HepG2 (cell line): ENCODE measurements around the gene OR13C3. TPM values are rescaled to one million over a fixed set of nuclear protein-coding genes. Genes with fewer than 3 reads are reported as not detected.

Source experiments
- ATAC-seq: fragments of 200-7000 bp; cut with Tn5 transposase; 3 replicates; pipeline ENCODE4 v1.9.1; 2020; ENCODE audit warnings: mild to moderate bottlenecking, moderate library complexity
- BruUV-seq: library from RNA; stranded (reverse); fragments of 400-500 nt; replicated peaks from 2 replicates; lab custom pipeline; 2021; lab: Mats Ljungman, UMichigan
- CTCF ChIA-PET: fragments of 300-600 bp; formaldehyde crosslinking; extraction: SDS; loops from one replicate; lab custom pipeline; 2021; ENCODE audit warnings: low total read pairs, inconsistent platforms, low intra/inter-chr PET ratio; lab: Yijun Ruan, JAX
- POLR2A ChIA-PET: fragments of 350-600 bp; sonication (Branson Sonifier 250); formaldehyde crosslinking; loops from one replicate; lab custom pipeline; 2020; ENCODE audit warnings: antibody characterized with exemption, inconsistent platforms; lab: Yijun Ruan, JAX
- DNase-seq: peaks from one replicate; pipeline ENCODE4 v3.0.0-alpha.2; 2015; ENCODE audit warnings: low spot score
- FAIRE-seq: peaks from 3 replicates; lab custom pipeline; 2011; peaks lifted over from hg19 to GRCh38; lab: Jason Lieb, UNC
- H2AFZ ChIP-seq: one replicate; pipeline ENCODE4 v1.6.1; 2011; ENCODE audit warnings: low read length, inconsistent platforms
- H3K27ac ChIP-seq: fragments of 300-600 bp; 3 replicates; pipeline ENCODE4 v1.8.0; 2011; ENCODE audit warnings: mixed run types, mild to moderate bottlenecking, mixed read lengths, low read length, inconsistent platforms; ENCODE audit not compliant: insufficient read depth; ENCODE audit errors: extremely low read length
- H3K27me3 ChIP-seq, 2 experiments: fragments of 200-600 bp in 1 of 2; 2 replicates in 1 of 2; 3 replicates in 1 of 2; pipeline versions ENCODE4 v1.6.0 to v1.8.0; 2011; ENCODE audit warnings: low read length in 2 of 2, mild to moderate bottlenecking in 2 of 2, moderate library complexity in 2 of 2, inconsistent platforms in 1 of 2; ENCODE audit not compliant: insufficient read depth in 2 of 2, control insufficient read depth in 1 of 2
- H3K36me3 ChIP-seq, 2 experiments: fragments of 200-600 bp in 1 of 2; replicated peaks in 1 of 2; 2 replicates in 1 of 2; 3 replicates in 1 of 2; pipeline versions ENCODE4 v1.5.1 to v1.8.0; 2011; ENCODE audit warnings: low read length in 2 of 2, inconsistent platforms in 1 of 2; ENCODE audit not compliant: insufficient read depth in 2 of 2, control insufficient read depth in 1 of 2
- H3K4me1 ChIP-seq: 2 replicates; pipeline ENCODE4 v1.5.1; 2012; ENCODE audit warnings: low read length, inconsistent platforms; ENCODE audit not compliant: insufficient read depth
- H3K4me2 ChIP-seq: 2 replicates; pipeline ENCODE4 v1.6.0; 2011; ENCODE audit warnings: low read depth, low read length, inconsistent platforms
- H3K4me3 ChIP-seq, 3 experiments: fragments of 200-600 bp in 1 of 3; sonication (generic), shearing (Covaris generic) in 1 of 3; replicated peaks in 1 of 3; 2 replicates each; pipeline ENCODE4 v1.5.1; 2011 to 2016; ENCODE audit warnings: low read length in 3 of 3, inconsistent platforms in 2 of 3, low read depth in 2 of 3, mild to moderate bottlenecking in 2 of 3, control low read depth in 1 of 3, mixed read lengths in 1 of 3; ENCODE audit not compliant: insufficient read depth in 1 of 3
- H3K79me2 ChIP-seq: one replicate; pipeline ENCODE4 v1.6.1; 2011; ENCODE audit warnings: low read length, inconsistent platforms; ENCODE audit not compliant: insufficient read depth
- H3K9ac ChIP-seq: 2 replicates; pipeline ENCODE4 v1.6.0; 2011; ENCODE audit warnings: mild to moderate bottlenecking, low read depth, low read length, inconsistent platforms; ENCODE audit not compliant: insufficient read depth
- H3K9me3 ChIP-seq: 2 replicates; pipeline ENCODE4 v1.5.1; 2012; ENCODE audit warnings: mild to moderate bottlenecking, low read length
- H4K20me1 ChIP-seq: 2 replicates; pipeline ENCODE4 v1.6.0; 2011; ENCODE audit warnings: inconsistent platforms, mild to moderate bottlenecking, low read length, moderate library complexity; ENCODE audit not compliant: insufficient read depth
- CENPX ChIP-seq: sonication (generic); formaldehyde crosslinking; IDR thresholded peaks from 2 replicates; pipeline ENCODE4 v1.9.0; 2021; ENCODE audit warnings: mild to moderate bottlenecking, missing genetic modification reagents, moderate library complexity
- FOXA1 ChIP-seq, 2 experiments: fragments of 450-650 bp in 1 of 2; sonication (generic) in 1 of 2; formaldehyde crosslinking in 1 of 2; IDR thresholded peaks; 2 replicates each; pipeline versions ENCODE4 v1.4.0 to v1.6.1; 2016 to 2020; ENCODE audit warnings: missing genetic modification reagents in 1 of 2
- MNT ChIP-seq: fragments of 450-650 bp; IDR thresholded peaks from 2 replicates; pipeline ENCODE4 v1.6.1; 2016
- NCOA1 ChIP-seq: sonication (generic); formaldehyde crosslinking; IDR thresholded peaks from 2 replicates; pipeline ENCODE4 v1.9.0; 2021; ENCODE audit warnings: missing genetic modification reagents
- NFE2L2 ChIP-seq: fragments of 150-350 bp; IDR thresholded peaks from 2 replicates; pipeline ENCODE4 v1.6.1; 2014; ENCODE audit warnings: low read length
- RARG ChIP-seq: sonication (generic); formaldehyde crosslinking; IDR thresholded peaks from 2 replicates; pipeline ENCODE4 v1.4.0; 2020; ENCODE audit warnings: low read depth, mild to moderate bottlenecking, missing genetic modification reagents
- RFX1 ChIP-seq: fragments of 450-650 bp; IDR thresholded peaks from 2 replicates; pipeline ENCODE4 v1.6.1; 2017
- SRSF9 ChIP-seq: fragments of 200-400 bp; formaldehyde crosslinking; IDR thresholded peaks from 2 replicates; pipeline ENCODE4 v1.6.1; 2018; ENCODE audit warnings: borderline replicate concordance, mild to moderate bottlenecking, low read depth, low read length; ENCODE audit not compliant: insufficient read depth, poor library complexity, severe bottlenecking
- ZNF317 ChIP-seq: sonication (generic); formaldehyde crosslinking; IDR thresholded peaks from 2 replicates; pipeline ENCODE4 v1.5.0; 2020; ENCODE audit warnings: mild to moderate bottlenecking, missing genetic modification reagents
- ZNF552 ChIP-seq: sonication (generic); formaldehyde crosslinking; IDR thresholded peaks from 2 replicates; pipeline ENCODE4 v1.9.0; 2022; ENCODE audit warnings: missing genetic modification reagents, mild to moderate bottlenecking, borderline replicate concordance
- ZNF792 ChIP-seq: IDR thresholded peaks from 2 replicates; pipeline ENCODE4 v1.6.1; 2016
- WGBS: methylation state at CpG from one replicate; pipeline ENCODE4 v1.1.6; 2017; ENCODE audit warnings: low lambda C conversion rate; 5-methylcytosine and 5-hydroxymethylcytosine counted together
- in situ Hi-C: cut with HindIII; loops from 2 replicates; pipeline ENCODE4 v1.10.0; 2017; ENCODE audit warnings: low pct_unique_long_range_greater_than_20kb; ENCODE audit not compliant: extremely low pct_ligation_motif_present
- intact Hi-C: fragments of 100-400 bp; cut with micrococcal nuclease; formaldehyde crosslinking; loops from one replicate; pipeline ENCODE4 v1.10.0; 2022; ENCODE audit not compliant: unreplicated experiment
- polyA plus RNA-seq, 8 experiments: library from polyadenylated mRNA; depleted of rRNA in 3 of 8; stranded (reverse) in 7 of 8; unstranded in 1 of 8; fragments of >200 nt; fragmentation: Illumina TruSeq in 4 of 8; extraction: Trizol in 4 of 8; gene quantifications; 2 replicates each; pipeline versions ENCODE4 v1.2.1 to v1.2.3, GENCODE V29; 2011 to 2016; ENCODE audit warnings: low read depth in 4 of 8, missing spikeins in 1 of 8, mixed read lengths in 1 of 8; ENCODE audit not compliant: insufficient read depth in 1 of 8
- total RNA-seq, 5 experiments: library from RNA; depleted of rRNA; stranded (reverse); fragments of >200 nt; fragmentation: Illumina TruSeq; extraction: Trizol; gene quantifications; 2 replicates each; pipeline ENCODE4 v1.2.3, GENCODE V29; 2016; ENCODE audit warnings: low read depth in 1 of 5
- TF ChIP-seq, protein P1 (sequence below): sonication (generic); formaldehyde crosslinking; IDR thresholded peaks from 2 replicates; pipeline ENCODE4 v1.4.0; 2020; ENCODE audit warnings: mild to moderate bottlenecking, missing genetic modification reagents
- TF ChIP-seq, protein P2 (sequence below): sonication (generic); formaldehyde crosslinking; IDR thresholded peaks from 2 replicates; pipeline ENCODE4 v1.5.1; 2020; ENCODE audit warnings: mild to moderate bottlenecking, missing genetic modification reagents
- TF ChIP-seq, protein P3 (sequence below): sonication (generic); formaldehyde crosslinking; IDR thresholded peaks from 2 replicates; pipeline ENCODE4 v1.4.0; 2020; ENCODE audit warnings: missing genetic modification reagents
- TF ChIP-seq, protein P4 (sequence below): sonication (generic); formaldehyde crosslinking; IDR thresholded peaks from 2 replicates; pipeline ENCODE4 v1.4.0; 2020; ENCODE audit warnings: missing genetic modification reagents

OR13C3 gene
- total and polyA plus RNA-seq, 2 of the 13 experiments (the other 11 are each of a cell fraction or from before 2014, with no cell fraction given) = not detected

- no peak overlapping the region for H3K9ac ChIP-seq
- BruUV-seq = no TSS peak
- no peak for DNase-seq
- no peaks in the 10 kb centered on the region for H3K27me3 ChIP-seq
- POLR2A ChIA-PET = no interaction called here
- H3K4me3 ChIP-seq = no peak overlapping the region
- H3K79me2 ChIP-seq = no peaks in the 10 kb centered on the region
- no peak overlapping the region for H3K4me2 ChIP-seq
- no peak for ATAC-seq
- no peak for FAIRE-seq
- intact Hi-C loops (no loop called here), in situ Hi-C loops (no loop called here)
- H3K4me1 ChIP-seq = no peaks in the 10 kb centered on the region
- no peaks in the 10 kb centered on the region for H4K20me1 ChIP-seq
- WGBS = 3% methylated on average over 1 of the region's 1 CpG
- no peak overlapping the region for H3K27ac ChIP-seq
- no peaks in the 10 kb centered on the region for H3K9me3 ChIP-seq
- TF ChIP-seq NCOA1 (no peak), RARG (CRISPR knock-in tag) (no peak), RFX1 (no peak), FOXA1 (IDR thresholded peaks at IDR 0.05) (no peak), FOXA1 (CRISPR knock-in tag; IDR thresholded peaks at IDR 0.05) (no peak), ZNF792 (CRISPR knock-in tag) (no peak), ZNF552 (CRISPR knock-in tag) (no peak), CENPX (CRISPR knock-in tag) (no peak), SRSF9 (no peak), MNT (no peak), NFE2L2 (no peak), ZNF317 (CRISPR knock-in tag) (no peak)
- TF ChIP-seq, protein P1, sequence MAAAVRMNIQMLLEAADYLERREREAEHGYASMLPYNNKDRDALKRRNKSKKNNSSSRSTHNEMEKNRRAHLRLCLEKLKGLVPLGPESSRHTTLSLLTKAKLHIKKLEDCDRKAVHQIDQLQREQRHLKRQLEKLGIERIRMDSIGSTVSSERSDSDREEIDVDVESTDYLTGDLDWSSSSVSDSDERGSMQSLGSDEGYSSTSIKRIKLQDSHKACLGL (CRISPR knock-in tag) = no peak
- TF ChIP-seq, protein P2, sequence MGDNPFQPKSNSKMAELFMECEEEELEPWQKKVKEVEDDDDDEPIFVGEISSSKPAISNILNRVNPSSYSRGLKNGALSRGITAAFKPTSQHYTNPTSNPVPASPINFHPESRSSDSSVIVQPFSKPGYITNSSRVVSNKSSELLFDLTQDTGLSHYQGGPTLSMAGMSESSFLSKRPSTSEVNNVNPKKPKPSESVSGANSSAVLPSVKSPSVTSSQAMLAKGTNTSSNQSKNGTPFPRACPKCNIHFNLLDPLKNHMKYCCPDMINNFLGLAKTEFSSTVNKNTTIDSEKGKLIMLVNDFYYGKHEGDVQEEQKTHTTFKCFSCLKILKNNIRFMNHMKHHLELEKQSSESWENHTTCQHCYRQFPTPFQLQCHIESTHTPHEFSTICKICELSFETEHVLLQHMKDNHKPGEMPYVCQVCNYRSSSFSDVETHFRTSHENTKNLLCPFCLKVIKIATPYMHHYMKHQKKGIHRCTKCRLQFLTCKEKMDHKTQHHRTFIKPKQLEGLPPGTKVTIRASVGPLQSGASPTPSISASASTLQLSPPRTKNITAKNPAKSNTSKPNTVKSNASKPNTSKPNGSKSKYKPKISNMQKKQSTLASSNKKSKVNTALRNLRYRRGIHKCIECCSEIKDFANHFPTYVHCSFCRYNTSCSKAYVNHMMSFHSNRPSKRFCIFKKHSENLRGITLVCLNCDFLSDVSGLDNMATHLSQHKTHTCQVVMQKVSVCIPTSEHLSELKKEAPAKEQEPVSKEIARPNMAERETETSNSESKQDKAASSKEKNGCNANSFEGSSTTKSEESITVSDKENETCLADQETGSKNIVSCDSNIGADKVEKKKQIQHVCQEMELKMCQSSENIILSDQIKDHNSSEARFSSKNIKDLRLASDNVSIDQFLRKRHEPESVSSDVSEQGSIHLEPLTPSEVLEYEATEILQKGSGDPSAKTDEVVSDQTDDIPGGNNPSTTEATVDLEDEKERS (CRISPR knock-in tag) = no peak
- TF ChIP-seq, protein P3, sequence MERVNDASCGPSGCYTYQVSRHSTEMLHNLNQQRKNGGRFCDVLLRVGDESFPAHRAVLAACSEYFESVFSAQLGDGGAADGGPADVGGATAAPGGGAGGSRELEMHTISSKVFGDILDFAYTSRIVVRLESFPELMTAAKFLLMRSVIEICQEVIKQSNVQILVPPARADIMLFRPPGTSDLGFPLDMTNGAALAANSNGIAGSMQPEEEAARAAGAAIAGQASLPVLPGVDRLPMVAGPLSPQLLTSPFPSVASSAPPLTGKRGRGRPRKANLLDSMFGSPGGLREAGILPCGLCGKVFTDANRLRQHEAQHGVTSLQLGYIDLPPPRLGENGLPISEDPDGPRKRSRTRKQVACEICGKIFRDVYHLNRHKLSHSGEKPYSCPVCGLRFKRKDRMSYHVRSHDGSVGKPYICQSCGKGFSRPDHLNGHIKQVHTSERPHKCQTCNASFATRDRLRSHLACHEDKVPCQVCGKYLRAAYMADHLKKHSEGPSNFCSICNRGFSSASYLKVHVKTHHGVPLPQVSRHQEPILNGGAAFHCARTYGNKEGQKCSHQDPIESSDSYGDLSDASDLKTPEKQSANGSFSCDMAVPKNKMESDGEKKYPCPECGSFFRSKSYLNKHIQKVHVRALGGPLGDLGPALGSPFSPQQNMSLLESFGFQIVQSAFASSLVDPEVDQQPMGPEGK (CRISPR knock-in tag) = no peak
- TF ChIP-seq, protein P4, sequence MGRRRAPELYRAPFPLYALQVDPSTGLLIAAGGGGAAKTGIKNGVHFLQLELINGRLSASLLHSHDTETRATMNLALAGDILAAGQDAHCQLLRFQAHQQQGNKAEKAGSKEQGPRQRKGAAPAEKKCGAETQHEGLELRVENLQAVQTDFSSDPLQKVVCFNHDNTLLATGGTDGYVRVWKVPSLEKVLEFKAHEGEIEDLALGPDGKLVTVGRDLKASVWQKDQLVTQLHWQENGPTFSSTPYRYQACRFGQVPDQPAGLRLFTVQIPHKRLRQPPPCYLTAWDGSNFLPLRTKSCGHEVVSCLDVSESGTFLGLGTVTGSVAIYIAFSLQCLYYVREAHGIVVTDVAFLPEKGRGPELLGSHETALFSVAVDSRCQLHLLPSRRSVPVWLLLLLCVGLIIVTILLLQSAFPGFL (CRISPR knock-in tag) = no peak
- no peaks in the 10 kb centered on the region for H3K36me3 ChIP-seq
- H2AFZ ChIP-seq = no peak overlapping the region
- CTCF ChIA-PET = no interaction called here
Measured at GRCh38 chr9:104553261-104553660, 16.6 kb upstream of the OR13C3 start.
